Glomerular endothelial cell (primary cell): Measurements from ENCODE around the gene CALN1. TPM values are rescaled to one million over a fixed set of nuclear protein-coding genes. Genes with fewer than 3 reads are reported as not detected.
"Not testable (repeated sequence)": the region's sequence is repeated elsewhere in the genome, so short reads cannot be mapped to it uniquely, and the experiment has no call there.

Experiments
- DNase-seq: peaks from one replicate; pipeline ENCODE4 v3.0.0-alpha.2; 2011; ENCODE audit warnings: low read depth, low spot score; ENCODE audit errors: extremely low read depth
- total RNA-seq: library from RNA; depleted of rRNA; stranded (reverse); fragments of >200 nt; gene quantifications from 2 replicates; pipeline ENCODE4 v1.2.3, GENCODE V29; 2015

Gene CALN1
- total RNA-seq = not detected in 2 replicates

- not testable (repeated sequence) for DNase-seq
Measured at GRCh38 chr7:72412121-72412618, at the start of gene CALN1. CALN1 (minus strand) TSS chr7:72412338.

DNA sequence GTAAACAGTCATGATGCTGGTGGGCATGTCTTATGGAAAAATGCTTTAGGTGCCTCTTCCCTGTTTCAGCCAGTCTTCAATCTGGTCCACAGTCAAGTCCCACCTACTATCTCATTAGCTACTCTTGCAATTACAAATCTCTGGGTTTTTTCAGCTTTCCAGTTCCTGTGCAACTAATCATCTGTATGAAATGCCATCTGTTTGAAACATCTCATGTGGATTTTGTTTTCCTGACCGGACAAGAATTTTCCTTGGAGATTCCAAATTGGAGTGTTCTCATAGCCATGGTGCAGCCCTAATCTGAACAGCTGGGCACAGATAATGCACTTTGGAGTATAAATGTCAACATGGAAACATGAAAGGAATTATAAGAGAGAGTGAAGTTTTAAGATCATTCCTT, 41.3 kb upstream of the CALN1 start:
- no peak for DNase-seq

DNA sequence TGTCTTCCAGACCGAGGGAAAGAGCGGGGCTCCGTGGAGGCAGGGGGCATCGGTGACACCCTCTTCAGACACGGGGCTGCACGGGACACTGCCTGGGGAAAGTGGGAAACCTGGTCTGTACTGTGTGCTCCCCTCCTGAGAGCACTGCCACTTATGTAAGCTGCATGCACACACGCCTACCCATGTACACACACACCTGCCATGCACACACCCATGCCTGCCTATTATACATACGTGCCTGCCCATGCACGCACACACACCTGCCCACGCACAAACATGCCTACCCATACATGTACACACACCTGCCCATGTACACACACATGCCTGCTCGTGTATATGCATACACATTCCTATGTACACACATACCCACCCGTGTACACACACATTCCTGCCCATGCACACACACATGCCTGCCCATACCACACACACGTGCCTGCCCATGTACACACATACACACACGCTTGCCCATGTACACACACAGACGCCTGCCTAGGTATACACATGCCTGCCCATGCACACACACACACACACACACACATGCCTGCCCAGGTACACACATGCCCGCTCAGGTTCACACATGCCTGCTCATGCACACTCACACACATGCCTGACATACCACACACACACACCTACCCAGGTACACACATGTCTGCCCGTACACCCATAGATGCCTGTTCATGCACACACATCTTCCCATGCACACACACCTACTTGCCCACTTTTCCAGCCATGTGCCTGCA, 35.5 kb upstream of the CALN1 start:
- no peak for DNase-seq

GRCh38 chr7:72446591-72447462, 34.7 kb upstream of the CALN1 start:
- no peak for DNase-seq

GRCh38 chr7:72446131-72446530, 34.0 kb upstream of the CALN1 start:
- DNase-seq = no peak

DNA sequence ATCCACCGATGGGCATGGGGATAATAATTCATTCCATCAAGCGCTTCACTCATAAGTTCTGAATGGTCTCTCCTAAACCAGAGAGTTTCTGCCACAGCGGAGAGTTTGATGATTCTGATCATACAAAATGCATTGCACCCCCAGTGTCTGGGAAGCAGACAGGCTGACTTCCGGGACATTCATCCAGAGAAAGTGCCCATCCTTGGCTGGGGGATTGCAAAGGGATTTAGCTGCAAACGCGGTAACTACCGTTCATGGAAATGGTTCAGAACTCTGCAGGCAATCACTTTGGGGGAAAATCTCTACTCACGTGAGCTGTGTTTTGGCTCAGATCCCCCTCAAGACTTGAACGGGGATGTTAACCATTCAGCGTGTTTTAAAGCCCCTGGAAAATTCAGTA, 33.4 kb upstream of the CALN1 start:
- no peak for DNase-seq

DNA sequence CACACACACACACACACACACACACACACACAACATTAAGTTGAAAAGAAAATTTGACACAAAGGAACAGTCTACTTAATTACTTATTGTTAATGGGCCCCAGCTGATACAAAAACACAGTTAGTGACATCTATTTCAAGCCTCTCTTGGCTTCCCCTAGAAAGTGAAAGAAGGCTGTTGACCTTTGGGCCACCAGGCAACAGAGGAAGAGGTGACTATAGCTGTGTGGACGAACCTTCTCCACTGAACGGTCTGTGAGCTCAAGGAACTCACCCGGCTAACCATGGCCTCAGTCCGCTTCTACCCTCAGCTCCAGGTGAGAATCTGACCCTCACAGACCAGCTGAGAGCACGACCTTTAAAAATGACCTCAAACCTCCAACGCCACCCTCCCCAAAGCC, 32.9 kb upstream of the CALN1 start:
- no peak for DNase-seq

- no peak for DNase-seq
Measured at GRCh38 chr7:72444026-72444776, 32.1 kb upstream of the CALN1 start.

DNA sequence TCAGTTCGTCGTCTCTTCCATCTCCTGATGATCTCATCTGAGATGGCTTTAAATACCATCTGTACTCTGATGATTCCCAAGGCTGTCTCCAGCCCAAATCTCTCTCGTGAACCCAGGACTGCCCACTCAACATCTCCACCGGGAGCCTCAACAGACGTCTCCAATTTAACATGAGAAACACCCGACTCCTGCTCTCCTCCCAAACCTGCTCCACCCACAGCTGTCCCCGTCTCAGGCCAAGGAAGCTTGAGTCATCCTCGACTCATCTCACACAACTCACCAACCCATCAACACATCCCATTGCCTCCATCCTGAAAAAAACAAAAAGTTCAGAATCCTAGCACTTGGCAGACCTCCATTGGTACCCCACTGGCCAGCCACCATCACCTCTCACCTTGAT, 29.7 kb upstream of the CALN1 start:
- no peak for DNase-seq

DNA sequence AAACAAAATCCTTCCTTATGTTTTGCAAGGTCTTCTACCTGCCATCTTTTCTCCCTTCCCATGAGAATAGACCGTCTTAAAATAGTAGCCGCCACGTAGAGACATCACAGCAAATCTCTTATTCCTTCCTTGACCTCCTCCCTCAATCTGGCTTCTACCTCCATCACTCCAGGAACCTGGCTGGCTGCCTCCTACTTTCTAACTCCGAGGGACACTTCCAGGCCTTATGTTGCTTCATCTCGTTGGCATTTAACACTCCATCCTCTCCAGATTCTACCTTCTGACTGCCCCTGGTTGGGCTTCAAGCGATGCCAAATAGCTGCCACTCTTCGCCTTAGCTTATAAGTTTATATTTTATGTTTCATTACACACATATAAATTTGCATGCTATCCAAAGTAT, 26.4 kb upstream of the CALN1 start:
- DNase-seq = no peak

GRCh38 chr7:72437610-72438009, 25.5 kb upstream of the CALN1 start:
- no peak for DNase-seq

DNA sequence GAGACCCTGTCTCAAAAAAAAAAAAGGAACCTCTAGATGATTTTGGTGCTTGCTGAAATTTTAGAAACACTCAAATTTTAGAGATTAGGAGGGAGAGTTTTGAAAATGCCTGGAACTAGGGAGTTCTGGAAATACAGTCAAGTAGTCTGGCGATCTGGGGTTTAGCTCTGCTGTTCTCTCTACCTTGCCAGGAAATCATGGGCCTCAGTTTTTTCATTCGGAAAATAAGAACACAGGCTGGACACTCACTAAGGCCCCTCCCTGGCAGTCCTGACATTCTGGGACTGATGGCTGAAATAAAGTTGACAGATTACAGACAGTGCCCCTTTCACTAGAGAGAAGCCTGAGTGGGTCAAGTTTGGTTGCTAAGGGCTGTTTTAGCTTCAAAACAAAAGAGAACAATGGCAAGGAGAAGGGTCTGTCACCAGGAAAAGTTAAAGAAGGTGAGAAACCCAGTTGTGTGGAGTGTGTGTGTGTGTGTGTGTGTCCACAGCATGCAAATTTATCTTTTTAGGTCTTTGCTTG, 25.0 kb upstream of the CALN1 start:
- DNase-seq = no peak

- DNase-seq = no peak
Measured at GRCh38 chr7:72435925-72436480, 23.9 kb upstream of the CALN1 start.

- DNase-seq = no peak
Measured at GRCh38 chr7:72435366-72435765, 23.2 kb upstream of the CALN1 start.

- DNase-seq = no peak
Measured at GRCh38 chr7:72430531-72430930, 18.4 kb upstream of the CALN1 start.

- no peak for DNase-seq
Measured at GRCh38 chr7:72429316-72429715, 17.2 kb upstream of the CALN1 start.

GRCh38 chr7:72416846-72417245, 4.7 kb upstream of the CALN1 start:
- DNase-seq = no peak

DNA sequence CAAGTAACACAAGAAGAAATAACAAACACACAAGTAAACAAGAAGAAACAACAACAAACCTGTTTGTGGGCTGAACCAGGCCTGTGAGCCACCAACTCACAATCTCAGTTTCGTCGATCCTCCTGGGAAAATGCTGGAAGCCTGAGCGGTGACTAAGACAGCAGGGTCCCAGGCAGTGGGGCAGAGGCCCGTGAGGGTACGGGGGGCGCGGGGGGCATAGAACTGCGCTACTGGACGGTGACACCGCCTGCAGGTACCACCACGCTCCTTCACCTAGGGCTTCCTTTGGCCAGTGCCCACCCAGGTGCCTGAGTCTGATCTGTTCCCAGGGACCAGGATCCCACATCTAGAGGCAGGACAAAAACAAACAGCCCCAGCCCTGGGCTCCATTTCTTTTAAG, 3.4 kb upstream of the CALN1 start:
- no peak for DNase-seq

DNA sequence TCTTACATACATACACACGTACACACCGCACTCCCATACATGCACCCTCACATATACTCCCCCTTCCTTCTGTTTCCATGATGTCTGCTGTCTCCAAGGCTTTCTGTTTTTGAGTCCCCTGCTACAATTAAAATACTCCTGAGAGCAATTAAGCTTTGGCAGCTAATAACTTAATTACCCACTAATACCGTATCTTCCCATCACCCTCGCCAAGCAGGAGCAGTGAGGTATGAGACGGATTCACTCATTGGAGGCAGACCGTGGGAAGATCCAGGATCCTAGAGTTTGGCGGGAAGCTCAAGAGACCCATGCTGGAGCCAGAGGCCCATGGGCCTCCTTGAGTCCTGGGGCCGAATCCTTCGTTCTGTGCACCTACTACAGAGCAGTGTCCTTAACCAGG, 1.7 kb upstream of the CALN1 start:
- no peak for DNase-seq

DNA sequence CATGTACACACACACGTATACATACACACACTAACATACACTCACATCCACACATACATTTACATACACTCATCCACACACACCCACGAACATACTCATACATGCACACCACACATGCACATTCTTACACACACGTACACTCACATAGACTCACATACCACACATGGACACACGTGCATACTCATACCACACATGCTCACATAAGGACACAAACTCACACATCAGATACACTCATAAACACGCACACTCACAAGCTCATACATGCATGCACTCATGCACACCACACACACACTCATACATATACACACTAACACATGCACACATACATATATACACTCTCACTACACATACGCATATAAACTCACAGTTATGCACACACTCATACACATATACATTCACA, 1.2 kb upstream of the CALN1 start:
- DNase-seq = no peak

GRCh38 chr7:72411419-72411818, 719 bp downstream of the CALN1 start:
- DNase-seq = no peak
